ENCODE results near the gene PAOX.
"Not testable (repeated sequence)": the region's sequence is repeated elsewhere in the genome, so short reads cannot be mapped to it uniquely, and the experiment has no call there.

The PAOX gene

GRCh38 chr10:133411523-133412380, 32.7 kb downstream of the PAOX start:
- DNase-seq, result no peak

GRCh38 chr10:133412381-133412711, 33.3 kb downstream of the PAOX start:
- no peak for DNase-seq

- DNase-seq, result not testable (repeated sequence)
Measured at GRCh38 chr10:133414401-133414800, 35.3 kb downstream of the PAOX start.

GRCh38 chr10:133415752-133416151, 36.7 kb downstream of the PAOX start:
- no peak for DNase-seq

GRCh38 chr10:133418289-133418993, 39.4 kb downstream of the PAOX start:
- DNase-seq, result no peak

GRCh38 chr10:133419211-133419950, 40.3 kb downstream of the PAOX start:
- no peak for DNase-seq

GRCh38 chr10:133420028-133420427, 41.0 kb downstream of the PAOX start:
- no peak for DNase-seq

GRCh38 chr10:133420579-133420978, 41.5 kb downstream of the PAOX start:
- DNase-seq, result no peak

GRCh38 chr10:133421336-133422222, 42.5 kb downstream of the PAOX start:
- no peak for DNase-seq

GRCh38 chr10:133422223-133422806, 43.3 kb downstream of the PAOX start:
- DNase-seq, result no peak

GRCh38 chr10:133422807-133423771, 44.0 kb downstream of the PAOX start:
- no peak for DNase-seq

GRCh38 chr10:133424102-133424501, 45.0 kb downstream of the PAOX start:
- DNase-seq, result not testable (repeated sequence)

- not testable (repeated sequence) for DNase-seq
Measured at GRCh38 chr10:133424601-133425000, 45.5 kb downstream of the PAOX start, which contains the start of gene SPRN. TSS of gene SPRN (minus strand) at chr10:133424625. CDS start at chr10:133423681, 944 bp downstream.

- DNase-seq, result not testable (repeated sequence)
Measured at GRCh38 chr10:133429571-133429970, 50.5 kb downstream of the PAOX start.

- not testable (repeated sequence) for DNase-seq
Measured at GRCh38 chr10:133431888-133432613, 53.0 kb downstream of the PAOX start.

- DNase-seq, result not testable (repeated sequence)
Measured at GRCh38 chr10:133432789-133433188, 53.7 kb downstream of the PAOX start.

GRCh38 chr10:133438711-133439273, 59.7 kb downstream of the PAOX start:
- no peak for DNase-seq

- DNase-seq, result no peak
Measured at GRCh38 chr10:133439517-133440461, 60.7 kb downstream of the PAOX start.
